Tibial artery (tissue), 4 donors: Measurements from ENCODE around the gene GSAP.

Experiments used
- DNase-seq, 2 donors: peaks; one replicate each; pipeline ENCODE4 v3.0.0-alpha.2; 2019
- H3K27ac ChIP-seq, 2 donors: fragments of 200-600 bp; sonication (generic) in 1 of 2; 1 replicate in 1 of 2; 2 replicates in 1 of 2; pipeline ENCODE4 v1.5.1; 2018 to 2019; ENCODE audit warnings: mild to moderate bottlenecking in 1 of 2
- H3K27me3 ChIP-seq, 2 donors: fragments of 200-600 bp; sonication (generic) in 1 of 2; one replicate each; pipeline versions ENCODE4 v1.5.1 to v1.6.0; 2016 to 2019
- H3K36me3 ChIP-seq, 3 donors: fragments of 200-600 bp; sonication (generic) in 2 of 3; one replicate each; pipeline ENCODE4 v1.5.1; 2016 to 2019; ENCODE audit warnings: mild to moderate bottlenecking in 2 of 3
- H3K4me1 ChIP-seq, 4 donors: fragments of 200-600 bp; sonication (generic) in 2 of 4; 1 replicate in 3 of 4; 2 replicates in 1 of 4; pipeline ENCODE4 v1.5.1; 2016 to 2019
- H3K4me3 ChIP-seq, 2 donors: fragments of 200-600 bp; sonication (generic) in 1 of 2; 1 replicate in 1 of 2; 2 replicates in 1 of 2; pipeline ENCODE4 v1.5.1; 2018 to 2019; ENCODE audit warnings: mild to moderate bottlenecking in 2 of 2
- H3K9me3 ChIP-seq, 3 donors: fragments of 200-600 bp; sonication (generic) in 1 of 3; one replicate each; pipeline ENCODE4 v1.5.1; 2016 to 2019
- CTCF ChIP-seq, 2 experiments: fragments of 200-600 bp in 1 of 2; fragments of 450-650 bp in 1 of 2; IDR thresholded peaks; one replicate each; pipeline ENCODE4 v1.5.1; 2017 to 2019; ENCODE audit warnings: antibody characterized with exemption in 2 of 2, mild to moderate bottlenecking in 1 of 2, moderate library complexity in 1 of 2
- intact Hi-C: fragments of 100-400 bp; cut with DNase I; formaldehyde crosslinking; loops from one replicate; pipeline ENCODE4 v1.15.0; 2023; ENCODE audit warnings: low total_unique reads

The GSAP gene

DNA sequence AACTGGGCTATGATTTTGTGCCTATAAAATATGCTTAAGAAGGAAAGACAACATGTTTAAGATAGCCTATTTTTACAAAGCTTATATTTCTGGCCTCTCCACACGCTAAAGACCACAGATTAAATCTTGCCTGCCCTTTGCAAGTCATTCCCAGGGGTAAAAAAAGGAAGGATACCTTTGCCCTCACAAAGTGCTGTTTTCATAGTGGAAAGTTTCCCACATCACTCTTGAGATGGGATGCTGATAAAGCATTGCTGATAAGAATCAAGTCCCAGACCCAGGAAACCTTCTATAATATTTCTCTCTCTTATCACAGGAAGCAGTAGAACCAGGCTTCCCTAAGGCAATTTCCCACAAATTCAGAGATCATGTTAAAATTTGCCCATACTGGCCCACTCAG, 56.5 kb downstream of the GSAP start:
- H3K36me3 ChIP-seq, result peaks cover 0 to 6% (median 4%) of the 10 kb centered on the region in 3 donors
- H3K4me3 ChIP-seq, result no peak overlapping the region
- intact Hi-C loops, result no loop called here
- TF ChIP-seq CTCF (IDR thresholded peaks at IDR 0.05), result no peak
- no peak overlapping the region for H3K27ac ChIP-seq
- no peaks in the 10 kb centered on the region for H3K9me3 ChIP-seq
- no peak for DNase-seq
- H3K27me3 ChIP-seq, result no peaks in the 10 kb centered on the region
- H3K4me1 ChIP-seq, result no peaks in the 10 kb centered on the region

DNA sequence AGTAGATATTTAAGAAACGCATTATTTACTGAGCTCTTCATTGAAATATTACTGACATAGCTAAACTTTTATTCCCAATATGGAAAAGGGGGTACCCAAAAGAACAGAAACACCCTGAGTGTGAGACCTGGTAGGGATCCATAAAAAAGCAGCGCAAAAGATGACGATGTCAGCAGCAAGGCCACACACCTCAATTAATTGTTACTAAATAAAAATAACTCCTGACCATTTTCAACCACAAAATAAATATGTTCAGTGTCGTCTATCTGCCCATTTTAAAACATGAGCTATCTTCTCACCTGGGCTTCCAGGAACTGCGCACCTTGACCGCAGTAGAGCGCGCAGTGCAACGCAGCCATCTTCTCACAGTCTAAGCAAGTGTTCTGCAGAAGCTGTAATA, 61.2 kb downstream of the GSAP start:
- Histone ChIP-seq H3K27ac (no peak overlapping the region), H3K36me3 (peaks cover 0 to 6% (median 0%) of the 10 kb centered on the region in 3 donors), H3K9me3 (no peaks in the 10 kb centered on the region), H3K27me3 (no peaks in the 10 kb centered on the region), H3K4me1 (no peaks in the 10 kb centered on the region), H3K4me3 (no peak overlapping the region)
- intact Hi-C loops, result no loop called here
- no peak for TF ChIP-seq CTCF (IDR thresholded peaks at IDR 0.05)
- no peak for DNase-seq

GRCh38 chr7:77354484-77354883, 61.7 kb downstream of the GSAP start:
- H3K27ac ChIP-seq, result no peak overlapping the region
- no peaks in the 10 kb centered on the region for H3K4me1 ChIP-seq
- DNase-seq, result no peak
- H3K27me3 ChIP-seq, result no peaks in the 10 kb centered on the region
- intact Hi-C loops, result no loop called here
- TF ChIP-seq CTCF (IDR thresholded peaks at IDR 0.05), result no peak
- H3K36me3 ChIP-seq, result peaks cover 0 to 6% (median 0%) of the 10 kb centered on the region in 3 donors
- H3K9me3 ChIP-seq, result no peaks in the 10 kb centered on the region
- no peak overlapping the region for H3K4me3 ChIP-seq

- Histone ChIP-seq H3K9me3 (no peaks in the 10 kb centered on the region), H3K4me3 (no peak overlapping the region), H3K4me1 (peaks cover 0 to under 1% (median under 1%) of the 10 kb centered on the region in 4 donors), H3K27me3 (no peaks in the 10 kb centered on the region), H3K36me3 (peaks cover 0 to 6% (median 0%) of the 10 kb centered on the region in 3 donors), H3K27ac (no peak overlapping the region)
- no peak for TF ChIP-seq CTCF (IDR thresholded peaks at IDR 0.05)
- DNase-seq, result no peak
- intact Hi-C loops, result no loop called here
Observed at GRCh38 chr7:77353911-77354310, 62.2 kb downstream of the GSAP start.

GRCh38 chr7:77353407-77353721, 62.8 kb downstream of the GSAP start:
- H3K4me3 ChIP-seq, result no peak overlapping the region
- peaks cover 0 to 6% (median 0%) of the 10 kb centered on the region in 3 donors for H3K36me3 ChIP-seq
- TF ChIP-seq CTCF (IDR thresholded peaks at IDR 0.05), result no peak
- no peaks in the 10 kb centered on the region for H3K27me3 ChIP-seq
- intact Hi-C loops, result no loop called here
- H3K27ac ChIP-seq, result no peak overlapping the region
- DNase-seq, result no peak
- no peaks in the 10 kb centered on the region for H3K9me3 ChIP-seq
- peaks cover 0 to 6% (median 3%) of the 10 kb centered on the region in 4 donors for H3K4me1 ChIP-seq
